ENCODE results near the gene RSPO4.

DNA sequence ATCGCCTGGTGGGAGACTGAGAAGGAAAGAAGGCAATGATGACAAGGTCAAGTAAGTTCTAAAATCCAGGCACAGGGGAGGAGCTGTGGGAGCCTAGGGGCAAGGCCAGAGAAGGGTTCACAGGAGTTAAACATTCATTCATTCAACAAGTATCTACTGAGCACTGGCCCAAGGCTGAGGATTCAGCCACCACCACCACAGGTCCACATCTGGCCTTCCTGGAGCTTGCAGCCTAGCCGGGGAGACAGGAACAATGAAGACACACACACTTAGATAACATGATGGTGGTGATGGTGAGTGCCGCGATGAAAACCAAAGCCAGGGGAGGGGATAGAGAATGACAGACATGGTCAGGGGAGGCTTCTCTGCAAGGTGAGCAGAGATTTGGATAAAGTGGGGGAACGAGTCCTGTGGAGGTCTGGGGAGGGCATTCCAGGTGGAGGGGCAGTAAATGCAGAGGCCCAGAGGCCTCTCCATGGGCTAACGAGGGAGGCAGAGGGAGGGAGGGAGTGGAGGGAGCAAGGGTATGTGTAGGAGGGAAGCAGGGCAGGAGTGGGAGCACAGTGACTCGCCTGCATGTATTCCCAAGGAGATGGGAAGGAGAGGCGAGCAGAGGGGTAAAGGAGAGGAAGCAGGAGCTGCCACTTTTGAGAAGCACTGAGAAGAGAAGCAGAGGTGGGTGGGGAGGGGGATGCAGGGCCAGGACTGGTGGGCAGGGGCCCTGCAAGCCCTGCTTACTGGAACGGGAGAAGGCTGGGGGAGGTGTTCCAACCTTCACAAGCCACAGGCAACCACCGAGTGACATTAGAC, 10.5 kb upstream of the RSPO4 start:
- TF ChIP-seq POLR2A (IDR thresholded peaks at IDR 0.05; ENCODE audit: low read length) (no peak), GATA1 (IDR thresholded peaks at IDR 0.05; ENCODE audit: low read depth, low read length) (no peak)
